ENCODE results near the gene CPPED1. TPM values are rescaled to one million over a fixed set of nuclear protein-coding genes. Genes with fewer than 3 reads are reported as not detected.
"Not testable (repeated sequence)": the region's sequence is repeated elsewhere in the genome, so short reads cannot be mapped to it uniquely, and the experiment has no call there.

CPPED1 gene
- total RNA-seq, 2 donors from 2014 or later, result 8.4 to 14.7 TPM

GRCh38 chr16:12815361-12815760 is 11.7 kb upstream of the CPPED1 start:
- 91 to 94% methylated on average over 3 of the region's 3 CpGs for WGBS, 2 experiments (ENCODE audit: insufficient coverage in 1 of 2, insufficient read length in 1 of 2)
- no peak for TF ChIP-seq CTCF (conservative IDR thresholded peaks at IDR 0.05)
- Mint-ChIP-seq H3K4me1 (peaks cover 5% of the 10 kb centered on the region), H3K27me3 (ENCODE audit: insufficient read depth) (no peaks in the 10 kb centered on the region), H3K36me3 (ENCODE audit: low read depth) (no peaks in the 10 kb centered on the region), H3K9me3 (peaks cover 5% of the 10 kb centered on the region), H3K27ac (no peak overlapping the region), H3K4me3 (no peak overlapping the region)
- Histone ChIP-seq H3K36me3 (ENCODE audit: control insufficient read depth, insufficient read depth, low read length) (no peaks in the 10 kb centered on the region), H3K27me3 (ENCODE audit: control insufficient read depth, insufficient read depth, low read length, poor library complexity, severe bottlenecking) (no peaks in the 10 kb centered on the region), H3K27ac (ENCODE audit: low read depth, low read length) (no peak overlapping the region), H3K4me3 (ENCODE audit: low read length) (no peak overlapping the region), H3K9me3 (ENCODE audit: control insufficient read depth, low read length) (peaks cover 4% of the 10 kb centered on the region), H3K9ac (ENCODE audit: extremely low read depth, low read length, poor library complexity, severe bottlenecking) (no peak overlapping the region), H3K4me1 (ENCODE audit: control insufficient read depth, insufficient read depth, low read length) (no peaks in the 10 kb centered on the region)
- DNase-seq, result no peak

GRCh38 chr16:12813734-12814133 is 10.0 kb upstream of the CPPED1 start:
- not testable (repeated sequence) for H3K36me3 Mint-ChIP-seq (ENCODE audit: low read depth); H3K27ac Mint-ChIP-seq; DNase-seq; H3K36me3 ChIP-seq (ENCODE audit: control insufficient read depth, insufficient read depth, low read length); H3K9me3 ChIP-seq (ENCODE audit: control insufficient read depth, low read length); H3K4me1 ChIP-seq (ENCODE audit: control insufficient read depth, insufficient read depth, low read length); H3K4me3 Mint-ChIP-seq; H3K4me1 Mint-ChIP-seq; H3K27me3 Mint-ChIP-seq (ENCODE audit: insufficient read depth); H3K4me3 ChIP-seq (ENCODE audit: low read length); H3K9ac ChIP-seq (ENCODE audit: extremely low read depth, low read length, poor library complexity, severe bottlenecking); H3K27me3 ChIP-seq (ENCODE audit: control insufficient read depth, insufficient read depth, low read length, poor library complexity, severe bottlenecking); H3K27ac ChIP-seq (ENCODE audit: low read depth, low read length)
- peaks cover 12% of the 10 kb centered on the region for H3K9me3 Mint-ChIP-seq
- WGBS, 2 experiments (ENCODE audit: insufficient coverage in 1 of 2, insufficient read length in 1 of 2), result 97 to 100% methylated on average over 1 to 3 of the region's 3 CpGs

DNA sequence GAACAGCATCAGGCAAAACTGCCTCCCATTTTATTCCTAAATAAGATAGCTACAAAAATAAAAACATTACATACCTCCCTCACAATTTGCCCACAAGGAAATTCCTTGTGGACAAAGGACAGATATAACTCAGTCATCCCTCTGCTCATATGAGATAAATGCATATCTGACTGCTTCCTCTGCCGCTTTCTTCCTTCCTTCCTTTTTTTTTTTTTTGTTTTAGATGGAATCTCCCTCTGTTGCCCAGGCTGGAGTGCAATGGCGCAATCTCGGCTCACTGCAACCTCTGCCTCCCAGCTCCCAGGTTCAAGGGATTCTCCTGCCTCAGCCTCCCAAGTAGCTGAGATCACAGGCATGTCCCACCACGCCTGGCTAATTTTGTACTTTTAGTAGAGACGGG is 9.6 kb upstream of the CPPED1 start:
- H3K9me3 Mint-ChIP-seq, result peaks cover 12% of the 10 kb centered on the region
- 87 to 94% methylated on average over 3 to 5 of the region's 5 CpGs for WGBS, 2 experiments (ENCODE audit: insufficient coverage in 1 of 2, insufficient read length in 1 of 2)
- not testable (repeated sequence) for H3K27me3 ChIP-seq (ENCODE audit: control insufficient read depth, insufficient read depth, low read length, poor library complexity, severe bottlenecking); H3K9ac ChIP-seq (ENCODE audit: extremely low read depth, low read length, poor library complexity, severe bottlenecking); H3K36me3 Mint-ChIP-seq (ENCODE audit: low read depth); H3K27me3 Mint-ChIP-seq (ENCODE audit: insufficient read depth); DNase-seq; H3K4me1 ChIP-seq (ENCODE audit: control insufficient read depth, insufficient read depth, low read length); H3K4me3 ChIP-seq (ENCODE audit: low read length); H3K36me3 ChIP-seq (ENCODE audit: control insufficient read depth, insufficient read depth, low read length); H3K4me1 Mint-ChIP-seq; H3K27ac ChIP-seq (ENCODE audit: low read depth, low read length); H3K4me3 Mint-ChIP-seq; H3K9me3 ChIP-seq (ENCODE audit: control insufficient read depth, low read length); H3K27ac Mint-ChIP-seq

- H3K36me3 Mint-ChIP-seq (ENCODE audit: low read depth), result no peaks in the 10 kb centered on the region
- 86 to 93% methylated on average over 2 to 5 of the region's 5 CpGs for WGBS, 2 experiments (ENCODE audit: insufficient coverage in 1 of 2, insufficient read length in 1 of 2)
- no peak overlapping the region for H3K4me3 Mint-ChIP-seq
Observed at GRCh38 chr16:12811441-12812383, 8.0 kb upstream of the CPPED1 start.

More at GRCh38 chr16:12811441-12812383, 8.0 kb upstream of the CPPED1 start:
- H3K27ac Mint-ChIP-seq, result no peak overlapping the region
- Histone ChIP-seq H3K36me3 (ENCODE audit: control insufficient read depth, insufficient read depth, low read length) (no peaks in the 10 kb centered on the region), H3K27ac (ENCODE audit: low read depth, low read length) (no peak overlapping the region), H3K4me3 (ENCODE audit: low read length) (no peak overlapping the region), H3K9ac (ENCODE audit: extremely low read depth, low read length, poor library complexity, severe bottlenecking) (no peak overlapping the region), H3K27me3 (ENCODE audit: control insufficient read depth, insufficient read depth, low read length, poor library complexity, severe bottlenecking) (no peaks in the 10 kb centered on the region), H3K9me3 (ENCODE audit: control insufficient read depth, low read length) (peaks cover 5% of the 10 kb centered on the region), H3K4me1 (ENCODE audit: control insufficient read depth, insufficient read depth, low read length) (no peaks in the 10 kb centered on the region)
- H3K27me3 Mint-ChIP-seq (ENCODE audit: insufficient read depth), result no peaks in the 10 kb centered on the region
- peaks cover 12% of the 10 kb centered on the region for H3K9me3 Mint-ChIP-seq
- peaks cover 5% of the 10 kb centered on the region for H3K4me1 Mint-ChIP-seq
- TF ChIP-seq CTCF (conservative IDR thresholded peaks at IDR 0.05), result no peak
- no peak for DNase-seq

Data from endodermal cell (in vitro differentiated cells).